Effector memory CD4-positive, alpha-beta T cell (primary cell): ENCODE measurements around the gene E2F8.

ENCODE experiments used
- DNase-seq, 3 donors: peaks; one replicate each; pipeline ENCODE4 v3.0.0-alpha.2; 2020
- H3K27ac ChIP-seq: 2 replicates; pipeline ENCODE4 v1.7.0; 2013; ENCODE audit warnings: mild to moderate bottlenecking, low read length, moderate library complexity; ENCODE audit not compliant: insufficient read depth, poor library complexity, severe bottlenecking
- H3K27me3 ChIP-seq: replicated peaks from 2 replicates; pipeline ENCODE4 v1.7.0; 2013; ENCODE audit warnings: mild to moderate bottlenecking, low read length; ENCODE audit not compliant: insufficient read depth, control insufficient read depth, poor library complexity, severe bottlenecking
- H3K36me3 ChIP-seq: 2 replicates; pipeline ENCODE4 v1.7.0; 2013; ENCODE audit warnings: mild to moderate bottlenecking, low read length, moderate library complexity; ENCODE audit not compliant: control insufficient read depth, insufficient read depth
- H3K4me1 ChIP-seq: 2 replicates; pipeline ENCODE4 v1.7.0; 2013; ENCODE audit warnings: low read length, mild to moderate bottlenecking; ENCODE audit not compliant: control insufficient read depth, insufficient read depth, poor library complexity, severe bottlenecking
- H3K4me3 ChIP-seq: 2 replicates; pipeline ENCODE4 v1.7.0; 2013; ENCODE audit warnings: low read length, low read depth, mild to moderate bottlenecking; ENCODE audit not compliant: insufficient read depth, poor library complexity, severe bottlenecking
- H3K9me3 ChIP-seq: 2 replicates; pipeline ENCODE4 v1.7.0; 2013; ENCODE audit warnings: mild to moderate bottlenecking, low read length, moderate library complexity; ENCODE audit not compliant: control insufficient read depth

The E2F8 gene

DNA sequence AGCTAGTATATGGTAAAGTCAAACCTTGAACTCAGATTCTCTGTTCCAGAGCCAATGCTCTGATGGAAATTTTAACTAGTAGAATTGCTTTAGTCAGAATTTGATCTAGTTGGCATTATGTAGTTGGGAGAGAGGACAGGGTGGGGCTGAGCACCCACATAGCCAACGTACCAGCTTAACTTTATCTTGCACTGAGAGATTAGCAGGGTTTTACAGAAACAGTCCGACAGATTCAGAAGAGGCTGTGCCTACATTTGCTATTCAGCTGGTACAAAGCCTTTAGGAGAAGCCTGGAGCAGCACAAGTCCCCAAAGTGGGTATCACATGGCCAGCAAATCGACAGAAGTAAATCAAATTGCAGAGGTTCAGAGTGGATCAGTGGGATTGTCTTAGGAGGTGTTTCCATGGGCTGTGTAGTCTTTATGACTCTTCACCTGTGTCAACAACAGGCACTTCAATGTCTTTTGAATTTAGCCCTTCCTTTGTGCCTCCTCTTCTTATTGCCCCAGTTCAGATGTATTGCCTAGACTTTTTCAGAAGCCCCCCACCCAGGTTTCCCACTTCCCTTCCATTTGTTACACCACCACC, 31.7 kb downstream of the E2F8 start:
- no peaks in the 10 kb centered on the region for H3K4me1 ChIP-seq

DNA sequence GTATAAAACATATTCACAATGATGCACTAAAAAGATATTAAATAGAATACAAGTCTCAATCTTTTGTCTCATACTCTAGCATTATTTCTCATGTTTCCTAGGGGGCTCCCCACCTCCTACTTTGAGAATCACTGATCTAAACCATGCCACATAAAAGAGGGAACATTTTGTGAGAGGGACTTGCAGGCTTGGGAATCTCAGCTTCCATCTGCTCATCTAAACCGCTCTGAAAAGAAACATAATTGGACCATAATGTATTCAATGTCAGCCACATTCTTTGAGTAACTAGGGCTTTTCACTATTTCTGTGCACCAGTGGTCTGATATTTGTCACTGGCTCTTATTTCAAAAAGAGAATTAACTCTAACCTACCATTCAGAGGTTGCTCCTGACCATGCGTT, 32.6 kb downstream of the E2F8 start:
- Histone ChIP-seq H3K4me3 (no peak overlapping the region), H3K27me3 (no peaks in the 10 kb centered on the region), H3K4me1 (no peaks in the 10 kb centered on the region), H3K27ac (no peak overlapping the region), H3K9me3 (no peaks in the 10 kb centered on the region), H3K36me3 (no peaks in the 10 kb centered on the region)
- no peak for DNase-seq

More for the DNA sequence above, 31.7 kb downstream of the E2F8 start:
- no peaks in the 10 kb centered on the region for H3K9me3 ChIP-seq
- no peak for DNase-seq
- H3K27me3 ChIP-seq = no peaks in the 10 kb centered on the region
- H3K4me3 ChIP-seq = no peak overlapping the region
- H3K27ac ChIP-seq = no peak overlapping the region
- H3K36me3 ChIP-seq = no peaks in the 10 kb centered on the region

DNA sequence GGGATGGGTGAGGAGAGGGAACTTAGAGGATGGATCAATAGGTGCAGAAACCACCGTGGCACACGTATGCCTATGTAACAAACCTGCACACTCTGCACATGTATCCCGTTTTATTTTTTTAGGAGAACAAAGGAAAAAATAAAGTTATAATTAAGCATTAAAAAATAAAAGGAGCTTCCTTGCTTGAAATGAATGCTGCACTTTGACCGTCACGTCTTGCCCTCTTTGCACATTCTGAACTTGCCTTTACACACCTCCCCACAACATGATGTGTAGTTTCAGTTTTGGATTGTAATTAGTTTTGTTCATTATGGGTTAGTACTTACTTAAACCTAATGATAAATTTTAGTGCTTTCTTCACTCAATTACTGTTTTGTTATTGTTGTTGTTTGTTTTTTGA, 35.9 kb downstream of the E2F8 start:
- Histone ChIP-seq H3K4me3 (no peak overlapping the region), H3K27me3 (no peaks in the 10 kb centered on the region), H3K36me3 (no peaks in the 10 kb centered on the region), H3K27ac (no peak overlapping the region), H3K4me1 (no peaks in the 10 kb centered on the region), H3K9me3 (no peaks in the 10 kb centered on the region)
- DNase-seq = no peak

DNA sequence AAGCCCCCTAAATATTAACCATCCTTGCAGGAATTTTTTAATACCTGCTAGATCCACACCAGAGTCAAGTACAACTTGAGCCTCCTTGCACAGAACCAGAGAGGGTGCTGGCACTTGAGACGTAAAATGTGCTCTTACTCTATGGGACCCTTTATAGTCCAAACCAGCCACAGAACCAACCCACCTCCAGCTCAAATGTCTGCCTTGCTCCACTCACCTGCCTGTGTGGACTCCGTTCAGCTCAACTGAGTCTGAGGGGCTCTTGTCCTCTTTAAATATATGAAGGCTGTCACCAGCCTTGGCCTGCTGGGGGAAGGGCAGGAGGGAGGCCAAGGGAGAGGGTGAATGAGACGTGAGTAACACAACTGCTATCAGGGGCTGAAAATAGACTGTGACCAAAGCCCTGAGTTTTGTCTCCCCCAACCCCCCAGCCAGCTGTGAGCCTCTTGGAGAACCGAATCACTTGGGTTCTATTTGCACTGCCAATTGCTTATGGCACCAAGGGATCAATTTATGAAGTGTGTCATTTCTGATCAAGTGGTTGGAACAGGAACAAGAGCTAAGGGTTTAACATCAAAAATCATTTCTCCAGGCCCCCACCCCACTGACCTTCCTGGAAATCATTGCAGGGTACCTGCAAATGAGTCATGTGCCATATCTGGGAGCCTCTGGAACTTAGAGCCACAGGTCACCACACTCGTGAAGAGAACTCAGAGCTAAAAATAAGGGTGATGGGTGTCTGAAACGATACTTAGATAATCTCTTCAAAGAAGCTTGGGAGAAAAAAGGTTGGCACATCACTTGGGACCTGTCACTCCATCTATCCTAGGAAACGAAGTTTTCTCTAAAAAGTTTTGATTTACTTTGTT, 38.8 kb downstream of the E2F8 start, which contains the start of gene CSRP3:
CSRP3 (minus strand) TSS at position 247 of the 869 bp plus-strand sequence. CDS start 9,535 bp downstream, outside the sequence.
- no peaks in the 10 kb centered on the region for H3K4me1 ChIP-seq

DNA sequence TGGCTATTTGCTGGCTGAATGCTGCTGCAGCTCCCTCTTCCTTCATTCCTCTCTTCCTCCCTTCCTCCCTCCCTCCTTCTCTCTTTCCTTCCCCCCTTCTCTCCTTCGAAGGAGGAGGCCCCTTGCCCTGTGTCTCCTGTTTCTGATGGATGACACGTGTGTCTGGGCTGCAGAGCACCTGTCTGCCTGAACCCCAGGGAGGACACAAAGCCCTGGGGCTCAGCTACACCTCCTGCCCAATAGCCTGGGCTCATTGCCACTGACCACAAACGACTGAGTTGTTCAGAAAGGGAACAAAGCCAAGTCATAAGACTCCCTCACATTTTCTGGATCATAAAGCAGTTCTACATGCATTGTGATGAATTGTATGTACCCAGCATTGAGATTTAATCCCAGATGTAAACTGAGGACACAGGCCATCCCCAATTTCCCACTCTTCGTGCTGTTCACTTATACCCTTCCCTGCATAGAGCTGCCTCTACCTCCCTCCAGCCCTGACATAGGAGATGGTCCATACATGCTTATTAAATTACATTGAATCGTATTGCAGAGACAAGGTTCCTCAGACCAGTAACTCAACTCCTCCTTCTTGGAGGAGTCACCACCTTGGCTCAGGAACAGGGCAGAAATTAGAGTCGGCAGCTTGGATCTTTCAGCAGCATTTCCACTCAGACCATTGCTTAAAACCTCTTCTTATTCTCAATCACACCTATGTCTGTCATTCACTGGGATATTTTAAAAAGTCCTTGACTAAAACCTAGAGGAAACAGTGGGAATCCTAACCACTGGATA, 40.1 kb downstream of the E2F8 start:
- H3K27me3 ChIP-seq = no peaks in the 10 kb centered on the region
- no peaks in the 10 kb centered on the region for H3K36me3 ChIP-seq
- no peak overlapping the region for H3K27ac ChIP-seq
- H3K9me3 ChIP-seq = no peaks in the 10 kb centered on the region
- no peak for DNase-seq
- H3K4me1 ChIP-seq = no peaks in the 10 kb centered on the region
- no peak overlapping the region for H3K4me3 ChIP-seq

More for the DNA sequence above, 38.8 kb downstream of the E2F8 start, which contains the start of gene CSRP3:
- H3K36me3 ChIP-seq = no peaks in the 10 kb centered on the region
- no peak within 1 kb of the TSS for H3K4me3 ChIP-seq
- H3K27me3 ChIP-seq = no peaks in the 10 kb centered on the region
- H3K27ac ChIP-seq = no peak within 1 kb of the TSS
- no peak for DNase-seq
- no peaks in the 10 kb centered on the region for H3K9me3 ChIP-seq

DNA sequence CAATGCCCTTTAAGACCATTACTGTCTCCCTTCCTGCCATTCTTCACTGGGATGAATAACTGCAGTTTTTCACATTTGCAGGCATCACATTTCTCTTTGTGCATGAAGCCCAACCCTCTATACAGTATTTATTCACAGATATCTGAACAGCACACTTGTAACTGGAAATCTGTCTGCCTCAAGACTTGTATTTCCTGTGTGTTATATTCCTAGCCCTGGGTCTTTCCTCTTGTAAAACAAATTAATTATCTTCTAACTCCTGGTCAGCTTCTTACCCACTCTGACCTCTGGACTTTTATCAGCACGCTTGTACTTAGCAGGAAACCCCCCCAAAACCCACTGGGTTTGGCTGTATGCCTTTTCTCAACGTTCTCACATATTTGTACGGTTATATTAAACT, 41.0 kb downstream of the E2F8 start:
- H3K9me3 ChIP-seq = no peaks in the 10 kb centered on the region
- H3K4me1 ChIP-seq = no peaks in the 10 kb centered on the region
- H3K27me3 ChIP-seq = no peaks in the 10 kb centered on the region
- no peak overlapping the region for H3K27ac ChIP-seq
- no peak for DNase-seq
- no peaks in the 10 kb centered on the region for H3K36me3 ChIP-seq
- H3K4me3 ChIP-seq = no peak overlapping the region

DNA sequence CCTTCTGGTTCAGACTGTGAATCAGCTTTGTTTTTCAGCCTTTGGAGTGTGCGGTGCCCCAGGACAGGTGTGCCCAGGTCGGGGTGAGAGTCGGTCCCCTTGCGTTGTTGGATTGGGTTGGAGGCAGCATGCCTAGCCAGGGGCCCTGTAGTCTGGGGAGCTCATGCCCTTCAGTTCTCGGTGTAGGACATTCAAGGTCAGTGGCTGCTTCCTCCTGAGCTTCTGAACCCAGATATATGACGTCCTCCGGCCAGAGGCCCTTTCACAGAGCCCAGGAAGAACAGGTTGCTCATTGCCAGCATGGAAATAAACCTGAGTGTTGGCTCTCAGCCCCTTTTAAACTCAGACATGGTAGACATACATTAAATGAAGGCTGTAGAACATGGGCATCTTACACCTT, 41.7 kb downstream of the E2F8 start:
- H3K9me3 ChIP-seq = no peaks in the 10 kb centered on the region
- H3K4me3 ChIP-seq = no peak overlapping the region
- no peak overlapping the region for H3K27ac ChIP-seq
- no peak for DNase-seq
- no peaks in the 10 kb centered on the region for H3K36me3 ChIP-seq
- H3K27me3 ChIP-seq = no peaks in the 10 kb centered on the region
- no peaks in the 10 kb centered on the region for H3K4me1 ChIP-seq

DNA sequence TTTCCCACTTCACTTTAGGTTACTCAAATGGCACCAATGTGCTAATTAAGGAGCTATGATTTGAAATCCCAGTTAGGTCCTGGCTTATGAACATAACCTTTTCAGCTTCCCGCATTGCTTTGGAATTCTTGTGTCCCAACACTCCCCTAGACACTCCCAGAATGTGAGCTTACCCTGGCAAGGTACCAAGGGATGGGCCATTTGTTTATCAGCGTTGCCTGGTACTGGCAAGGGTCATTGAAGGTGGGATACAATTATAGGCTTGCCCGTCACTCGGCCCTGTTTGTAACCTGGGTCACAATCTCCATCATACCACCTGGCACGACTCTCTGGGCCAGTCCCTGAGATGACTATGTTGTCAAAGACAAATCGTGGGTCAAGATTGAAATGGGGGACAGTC, 44.3 kb downstream of the E2F8 start:
- Histone ChIP-seq H3K27ac (no peak overlapping the region), H3K27me3 (no peaks in the 10 kb centered on the region)

DNA sequence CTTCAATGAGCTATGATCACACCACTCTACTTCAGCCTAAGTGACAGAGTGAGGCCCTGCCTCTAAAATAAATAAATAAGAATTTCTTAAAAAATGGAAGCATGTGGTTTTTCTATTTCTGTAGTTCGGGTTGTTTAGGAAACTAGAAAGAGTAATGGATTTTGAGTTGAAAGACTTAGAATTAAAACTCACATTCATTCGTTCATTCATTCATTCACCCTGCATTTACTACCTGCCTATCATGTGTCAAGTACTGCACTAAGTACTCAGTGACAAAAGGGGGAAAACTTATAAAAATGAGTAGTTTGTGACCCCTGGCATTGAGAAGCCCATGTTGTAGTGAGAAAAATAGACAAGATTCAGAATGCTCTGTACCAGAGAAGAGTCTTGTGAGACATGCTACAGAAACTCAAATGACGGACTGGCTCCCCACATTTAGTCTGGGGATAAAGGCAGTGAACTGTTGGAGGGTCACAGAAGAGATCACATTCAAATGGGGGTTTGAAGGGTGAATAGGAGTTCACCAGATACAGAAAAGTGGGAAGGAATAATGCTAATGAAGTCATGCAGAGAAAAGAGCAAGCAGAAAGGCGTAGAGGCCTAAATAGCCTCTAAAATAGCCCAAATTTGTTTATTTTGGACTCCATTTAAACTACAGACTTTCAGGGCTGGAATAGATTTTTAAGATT, 46.0 kb downstream of the E2F8 start:
- no peak for DNase-seq
- Histone ChIP-seq H3K36me3 (no peaks in the 10 kb centered on the region), H3K27ac (no peak overlapping the region), H3K4me3 (no peak overlapping the region), H3K9me3 (no peaks in the 10 kb centered on the region), H3K4me1 (no peaks in the 10 kb centered on the region), H3K27me3 (no peaks in the 10 kb centered on the region)

More for the DNA sequence above, 44.3 kb downstream of the E2F8 start:
- Histone ChIP-seq H3K9me3 (no peaks in the 10 kb centered on the region), H3K36me3 (no peaks in the 10 kb centered on the region), H3K4me1 (no peaks in the 10 kb centered on the region), H3K4me3 (no peak overlapping the region)
- DNase-seq = no peak
